Measurements from ENCODE around the gene ADGRG1.
A peak's percentile ranks its signal among the peaks of the same experiment; 100 is the strongest.

The ADGRG1 gene

GRCh38 chr16:57606147-57606846 lies 22.1 kb upstream of the ADGRG1 start:
- no peak for DNase-seq (ENCODE audit: low spot score)

GRCh38 chr16:57606847-57607501 lies 21.5 kb upstream of the ADGRG1 start:
- no peak for DNase-seq (ENCODE audit: low spot score)

- no peak for DNase-seq (ENCODE audit: low spot score)
Observed at GRCh38 chr16:57607676-57608461, 20.6 kb upstream of the ADGRG1 start.

GRCh38 chr16:57608462-57609113 lies 19.8 kb upstream of the ADGRG1 start:
- no peak for DNase-seq (ENCODE audit: low spot score)

- DNase-seq (ENCODE audit: low spot score) = peak; percentile 79
Observed at GRCh38 chr16:57609541-57610401, 18.7 kb upstream of the ADGRG1 start.

GRCh38 chr16:57610611-57611010 lies 17.8 kb upstream of the ADGRG1 start:
- no peak for DNase-seq (ENCODE audit: low spot score)

- no peak for DNase-seq (ENCODE audit: low spot score)
Observed at GRCh38 chr16:57611181-57611580, 17.2 kb upstream of the ADGRG1 start.

GRCh38 chr16:57611706-57612105 lies 16.7 kb upstream of the ADGRG1 start:
- no peak for DNase-seq (ENCODE audit: low spot score)

- no peak for DNase-seq (ENCODE audit: low spot score)
Observed at GRCh38 chr16:57612494-57612893, 15.9 kb upstream of the ADGRG1 start.

GRCh38 chr16:57613514-57613913 lies 14.9 kb upstream of the ADGRG1 start:
- no peak for DNase-seq (ENCODE audit: low spot score)

- DNase-seq (ENCODE audit: low spot score) = no peak
Observed at GRCh38 chr16:57614536-57614935, 13.9 kb upstream of the ADGRG1 start.

GRCh38 chr16:57614944-57615343 lies 13.5 kb upstream of the ADGRG1 start:
- DNase-seq (ENCODE audit: low spot score) = no peak

GRCh38 chr16:57615813-57616212 lies 12.6 kb upstream of the ADGRG1 start:
- DNase-seq (ENCODE audit: low spot score) = no peak

GRCh38 chr16:57616241-57616640 lies 12.2 kb upstream of the ADGRG1 start:
- no peak for DNase-seq (ENCODE audit: low spot score)

GRCh38 chr16:57616876-57617275 lies 11.6 kb upstream of the ADGRG1 start:
- no peak for DNase-seq (ENCODE audit: low spot score)

GRCh38 chr16:57617604-57618111 lies 10.8 kb upstream of the ADGRG1 start:
- DNase-seq (ENCODE audit: low spot score) = no peak

- DNase-seq (ENCODE audit: low spot score) = no peak
Observed at GRCh38 chr16:57618296-57619132, 9.9 kb upstream of the ADGRG1 start.

- no peak for DNase-seq (ENCODE audit: low spot score)
Observed at GRCh38 chr16:57619133-57619605, 9.3 kb upstream of the ADGRG1 start.

GRCh38 chr16:57619606-57620334 lies 8.7 kb upstream of the ADGRG1 start:
- no peak for DNase-seq (ENCODE audit: low spot score)
